ENCODE results near the gene HAUS2.

The HAUS2 gene

GRCh38 chr15:42503825-42504224 lies 44.8 kb upstream of the HAUS2 start:
- TF ChIP-seq EZH2 (optimal IDR thresholded peaks at IDR 0.05; ENCODE audit: low read depth, low read length), result no peak
- no peak for TF ChIP-seq CTCF (IDR thresholded peaks at IDR 0.05; ENCODE audit: low read length)
- TF ChIP-seq EZH2phosphoT487 (IDR thresholded peaks at IDR 0.05; ENCODE audit: low read length), result no peak
- peaks cover 24% of the 10 kb centered on the region for H3K79me2 ChIP-seq (ENCODE audit: low read length)

GRCh38 chr15:42504631-42505030 lies 44.0 kb upstream of the HAUS2 start:
- H3K79me2 ChIP-seq (ENCODE audit: low read length), result peaks cover 24% of the 10 kb centered on the region
- H3K4me2 ChIP-seq (ENCODE audit: low read depth, low read length), result no peak overlapping the region

More at GRCh38 chr15:42503825-42504224, 44.8 kb upstream of the HAUS2 start:
- Histone ChIP-seq H2AFZ (ENCODE audit: low read length) (no peak overlapping the region), H3K27me3 (replicated peaks; ENCODE audit: insufficient read depth, low read length) (no peaks in the 10 kb centered on the region), H3K4me3 (ENCODE audit: low read length) (no peak overlapping the region), H3K4me1 (ENCODE audit: low read length) (peaks cover 4% of the 10 kb centered on the region; the same call in 1 of the 2 replicates), H3K36me3 (replicated peaks; ENCODE audit: insufficient read depth, low read length) (no peaks in the 10 kb centered on the region), H3K9me2 (replicated peaks; ENCODE audit: insufficient read depth, low read length) (no peaks in the 10 kb centered on the region), H3K27ac (ENCODE audit: low read length) (no peak overlapping the region), H3F3A (ENCODE audit: insufficient read depth, low read length) (no peaks in the 10 kb centered on the region), H3K9ac (ENCODE audit: low read length) (no peak overlapping the region), H3K4me2 (ENCODE audit: low read depth, low read length) (no peak overlapping the region), H3K9me3 (replicated peaks; ENCODE audit: insufficient read depth, low read length) (no peaks in the 10 kb centered on the region), H4K20me1 (ENCODE audit: insufficient read depth, low read length) (no peaks in the 10 kb centered on the region)
- DNase-seq, result no peak

GRCh38 chr15:42507514-42507913 lies 41.1 kb upstream of the HAUS2 start:
- Histone ChIP-seq H3K9me3 (replicated peaks; ENCODE audit: insufficient read depth, low read length) (no peaks in the 10 kb centered on the region), H3K9me2 (replicated peaks; ENCODE audit: insufficient read depth, low read length) (no peaks in the 10 kb centered on the region), H2AFZ (ENCODE audit: low read length) (no peak overlapping the region), H3K9ac (ENCODE audit: low read length) (no peak overlapping the region), H3K27me3 (replicated peaks; ENCODE audit: insufficient read depth, low read length) (no peaks in the 10 kb centered on the region), H4K20me1 (ENCODE audit: insufficient read depth, low read length) (no peaks in the 10 kb centered on the region), H3K36me3 (replicated peaks; ENCODE audit: insufficient read depth, low read length) (no peaks in the 10 kb centered on the region), H3F3A (ENCODE audit: insufficient read depth, low read length) (no peaks in the 10 kb centered on the region), H3K4me3 (ENCODE audit: low read length) (no peak overlapping the region), H3K27ac (ENCODE audit: low read length) (no peak overlapping the region), H3K4me2 (ENCODE audit: low read depth, low read length) (no peak overlapping the region), H3K4me1 (ENCODE audit: low read length) (peaks cover 3% of the 10 kb centered on the region; the same call in 1 of the 2 replicates), H3K79me2 (ENCODE audit: low read length) (peaks cover 6% of the 10 kb centered on the region; the same call in 1 of the 2 replicates)
- TF ChIP-seq EZH2phosphoT487 (IDR thresholded peaks at IDR 0.05; ENCODE audit: low read length), result no peak
- TF ChIP-seq CTCF (IDR thresholded peaks at IDR 0.05; ENCODE audit: low read length), result no peak
- TF ChIP-seq EZH2 (optimal IDR thresholded peaks at IDR 0.05; ENCODE audit: low read depth, low read length), result no peak
- no peak for DNase-seq

More at GRCh38 chr15:42504631-42505030, 44.0 kb upstream of the HAUS2 start:
- TF ChIP-seq CTCF (IDR thresholded peaks at IDR 0.05; ENCODE audit: low read length) (no peak), EZH2 (optimal IDR thresholded peaks at IDR 0.05; ENCODE audit: low read depth, low read length) (no peak), EZH2phosphoT487 (IDR thresholded peaks at IDR 0.05; ENCODE audit: low read length) (no peak)
- Histone ChIP-seq H3K27me3 (replicated peaks; ENCODE audit: insufficient read depth, low read length) (no peaks in the 10 kb centered on the region), H3K36me3 (replicated peaks; ENCODE audit: insufficient read depth, low read length) (no peaks in the 10 kb centered on the region), H3K9ac (ENCODE audit: low read length) (no peak overlapping the region), H4K20me1 (ENCODE audit: insufficient read depth, low read length) (no peaks in the 10 kb centered on the region), H3K27ac (ENCODE audit: low read length) (no peak overlapping the region), H3F3A (ENCODE audit: insufficient read depth, low read length) (no peaks in the 10 kb centered on the region), H3K9me3 (replicated peaks; ENCODE audit: insufficient read depth, low read length) (no peaks in the 10 kb centered on the region), H3K9me2 (replicated peaks; ENCODE audit: insufficient read depth, low read length) (no peaks in the 10 kb centered on the region), H3K4me3 (ENCODE audit: low read length) (no peak overlapping the region), H2AFZ (ENCODE audit: low read length) (no peak overlapping the region), H3K4me1 (ENCODE audit: low read length) (peaks cover 4% of the 10 kb centered on the region; the same call in 1 of the 2 replicates)
- no peak for DNase-seq

Data from MM.1S (cell line).